Mesenchymal stem cell (in vitro differentiated cells and primary cell): ENCODE measurements around the gene CMAS.
A peak's percentile ranks its signal among the peaks of the same experiment; 100 is the strongest.
"Not testable (repeated sequence)": the region's sequence is repeated elsewhere in the genome, so short reads cannot be mapped to it uniquely, and the experiment has no call there.

Source experiments
- DNase-seq: peaks from one replicate; pipeline ENCODE4 v3.0.0-alpha.2; 2013
- H2AFZ ChIP-seq: one replicate; pipeline ENCODE4 v1.6.1; 2013; ENCODE audit warnings: low read depth, mild to moderate bottlenecking, control low read depth, inconsistent platforms, low read length, moderate library complexity
- H2AK5ac ChIP-seq: 2 replicates; pipeline ENCODE4 v1.6.1; 2013; ENCODE audit warnings: low read length, moderate library complexity, mild to moderate bottlenecking, inconsistent platforms; ENCODE audit not compliant: severe bottlenecking
- H2BK120ac ChIP-seq: one replicate; pipeline ENCODE4 v1.6.1; 2013; ENCODE audit warnings: low read depth, mild to moderate bottlenecking, inconsistent platforms, low read length, moderate library complexity
- H2BK12ac ChIP-seq, 2 experiments: one replicate each; pipeline ENCODE4 v1.6.1; 2013; ENCODE audit warnings: inconsistent platforms in 2 of 2, low read length in 2 of 2, mild to moderate bottlenecking in 2 of 2, moderate library complexity in 2 of 2, control low read depth in 1 of 2
- H2BK15ac ChIP-seq: one replicate; pipeline ENCODE4 v1.6.1; 2013; ENCODE audit warnings: mild to moderate bottlenecking, low read depth, inconsistent platforms; ENCODE audit not compliant: poor library complexity, severe bottlenecking
- H2BK5ac ChIP-seq: 2 replicates; pipeline ENCODE4 v1.6.1; 2013; ENCODE audit warnings: low read depth, mild to moderate bottlenecking, low read length, control low read depth, inconsistent platforms; ENCODE audit not compliant: poor library complexity, severe bottlenecking
- H3K14ac ChIP-seq, 2 experiments: one replicate each; pipeline ENCODE4 v1.6.1; 2013; ENCODE audit warnings: inconsistent platforms in 2 of 2, low read length in 2 of 2, control low read depth in 1 of 2, mild to moderate bottlenecking in 1 of 2, moderate library complexity in 1 of 2
- H3K18ac ChIP-seq, 2 experiments: one replicate each; pipeline ENCODE4 v1.6.1; 2013; ENCODE audit warnings: inconsistent platforms in 2 of 2, low read length in 2 of 2, control low read depth in 1 of 2, low read depth in 1 of 2, mild to moderate bottlenecking in 1 of 2
- H3K23ac ChIP-seq, 2 experiments: one replicate each; pipeline ENCODE4 v1.6.1; 2013; ENCODE audit warnings: inconsistent platforms in 2 of 2, low read length in 2 of 2, mild to moderate bottlenecking in 2 of 2, moderate library complexity in 2 of 2, control low read depth in 1 of 2
- H3K27ac ChIP-seq: 2 replicates; pipeline ENCODE4 v1.5.1; 2013; ENCODE audit warnings: mild to moderate bottlenecking, moderate library complexity, low read length, control low read depth, inconsistent platforms; ENCODE audit not compliant: poor library complexity, severe bottlenecking
- H3K27me3 ChIP-seq, 2 experiments: 2 replicates each; pipeline versions ENCODE4 v1.6.1 to v1.7.0; 2013; ENCODE audit warnings: low read length in 2 of 2, mild to moderate bottlenecking in 2 of 2, moderate library complexity in 2 of 2, control low read depth in 1 of 2, inconsistent platforms in 1 of 2; ENCODE audit not compliant: control insufficient read depth in 1 of 2, insufficient read depth in 1 of 2
- H3K36me3 ChIP-seq, 2 experiments: 2 replicates each; pipeline versions ENCODE4 v1.6.1 to v1.7.0; 2013; ENCODE audit warnings: low read length in 2 of 2, control low read depth in 1 of 2, inconsistent platforms in 1 of 2, low read depth in 1 of 2, mild to moderate bottlenecking in 1 of 2; ENCODE audit not compliant: insufficient read depth in 2 of 2, control insufficient read depth in 1 of 2
- H3K4ac ChIP-seq, 2 experiments: one replicate each; pipeline ENCODE4 v1.6.1; 2013; ENCODE audit warnings: inconsistent platforms in 2 of 2, low read length in 2 of 2, mild to moderate bottlenecking in 2 of 2, moderate library complexity in 2 of 2, control low read depth in 1 of 2, low read depth in 1 of 2
- H3K4me1 ChIP-seq: 2 replicates; pipeline ENCODE4 v1.6.1; 2013; ENCODE audit warnings: low read depth, low read length, control low read depth; ENCODE audit not compliant: control insufficient read depth, insufficient read depth
- H3K4me2 ChIP-seq: 2 replicates; pipeline ENCODE4 v1.6.1; 2013; ENCODE audit warnings: low read length, mild to moderate bottlenecking, inconsistent platforms; ENCODE audit not compliant: poor library complexity, severe bottlenecking
- H3K4me3 ChIP-seq, 2 experiments: 2 replicates each; pipeline versions ENCODE4 v1.5.1 to v1.7.0; 2013; ENCODE audit warnings: low read length in 2 of 2, mild to moderate bottlenecking in 2 of 2, control low read depth in 1 of 2, low read depth in 1 of 2; ENCODE audit not compliant: insufficient read depth in 1 of 2
- H3K79me1 ChIP-seq: replicated peaks from 2 replicates; pipeline ENCODE4 v1.6.1; 2013; ENCODE audit warnings: mild to moderate bottlenecking, control low read depth, low read length, inconsistent platforms; ENCODE audit not compliant: poor library complexity, severe bottlenecking
- H3K9ac ChIP-seq: 2 replicates; pipeline ENCODE4 v1.7.0; 2013; ENCODE audit warnings: mild to moderate bottlenecking, low read length, moderate library complexity
- H3K9me3 ChIP-seq: 2 replicates; pipeline ENCODE4 v1.7.0; 2013; ENCODE audit warnings: mild to moderate bottlenecking, low read length; ENCODE audit not compliant: control insufficient read depth
- H4K8ac ChIP-seq: one replicate; pipeline ENCODE4 v1.6.1; 2013; ENCODE audit warnings: inconsistent platforms, mild to moderate bottlenecking, low read length, moderate library complexity
- H4K91ac ChIP-seq: one replicate; pipeline ENCODE4 v1.6.1; 2013; ENCODE audit warnings: mild to moderate bottlenecking, low read length, inconsistent platforms
- WGBS: methylation state at CpG from one replicate; pipeline ENCODE4 v1.1.7; 2013; ENCODE audit warnings: mixed read lengths; 5-methylcytosine and 5-hydroxymethylcytosine counted together

CMAS gene

DNA sequence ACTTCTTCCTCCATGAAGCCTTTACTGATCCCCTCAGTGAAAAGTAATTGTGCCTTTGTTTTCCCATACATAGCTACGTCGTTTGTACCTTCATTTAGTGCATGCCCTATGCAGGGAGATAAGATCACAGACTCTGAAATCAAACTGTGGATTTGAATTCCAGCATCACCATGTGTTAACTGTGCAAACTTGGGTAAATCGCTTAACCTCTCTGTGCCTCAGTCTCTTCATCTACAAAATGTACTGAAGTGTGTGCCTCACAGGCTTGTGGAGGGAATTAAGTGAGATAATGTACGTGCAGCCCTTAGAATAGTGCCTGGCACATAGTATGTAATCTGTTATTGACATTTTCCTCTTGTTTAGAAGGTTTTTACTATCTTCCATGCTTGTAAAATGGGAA, 4.1 kb downstream of the CMAS start:
- Histone ChIP-seq H3K27me3 (no peaks in the 10 kb centered on the region), H2BK12ac (no peak overlapping the region), H3K4me1 (no peaks in the 10 kb centered on the region), H3K9me3 (no peaks in the 10 kb centered on the region), H4K8ac (no peak overlapping the region), H3K18ac (no peak overlapping the region), H4K91ac (no peak overlapping the region), H3K27ac (no peak overlapping the region), H3K9ac (no peak overlapping the region), H2BK5ac (no peak overlapping the region), H3K4me2 (no peak overlapping the region), H2AK5ac (no peak overlapping the region), H3K14ac (no peak overlapping the region), H3K23ac (no peak overlapping the region), H3K36me3 (peaks cover 0 to 14% of the 10 kb centered on the region in 2 experiments), H3K79me1 (peaks cover 16% of the 10 kb centered on the region), H2AFZ (no peak overlapping the region), H3K4me3 (no peak overlapping the region), H3K4ac (no peak overlapping the region), H2BK120ac (no peak overlapping the region), H2BK15ac (no peak overlapping the region)
- WGBS: 98% methylated on average over 2 of the region's 4 CpGs
- DNase-seq: no peak

DNA sequence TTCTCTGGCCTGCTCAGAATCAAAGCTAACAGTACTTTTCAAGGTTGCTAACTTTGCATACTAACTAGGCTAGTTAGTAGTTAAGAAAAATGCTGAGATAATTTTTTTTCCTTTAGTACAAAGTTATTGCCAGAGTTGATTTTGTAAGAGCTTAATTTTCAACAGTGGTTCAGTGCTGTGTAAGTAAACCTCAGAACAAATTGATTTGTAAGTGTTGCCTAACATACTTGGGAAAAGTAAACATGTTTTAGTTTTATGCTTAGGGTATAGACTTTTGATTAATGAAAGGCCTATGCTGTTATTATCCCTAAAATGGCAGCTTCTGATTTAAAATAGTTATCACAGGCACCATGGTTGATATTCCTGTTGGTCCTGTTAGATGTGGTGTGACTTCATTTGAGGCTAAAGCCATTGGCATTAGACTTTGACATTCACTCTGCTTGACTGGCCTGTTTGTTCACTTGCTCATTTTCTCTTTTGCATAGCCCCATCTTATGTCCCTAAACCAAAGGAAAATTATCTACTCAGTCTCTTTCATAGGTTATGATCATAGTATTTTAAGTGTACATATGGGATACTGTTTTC, 5.2 kb downstream of the CMAS start:
- peaks cover 0 to 25% of the 10 kb centered on the region in 2 experiments for H3K36me3 ChIP-seq
- H3K27me3 ChIP-seq: no peaks in the 10 kb centered on the region
- no peak overlapping the region for H2BK120ac ChIP-seq
- H3K23ac ChIP-seq: no peak overlapping the region
- no peak overlapping the region for H2BK12ac ChIP-seq
- no peak overlapping the region for H3K4me3 ChIP-seq
- H3K18ac ChIP-seq: no peak overlapping the region
- H2BK15ac ChIP-seq: no peak overlapping the region
- H2BK5ac ChIP-seq: no peak overlapping the region
- no peak overlapping the region for H4K91ac ChIP-seq
- H3K4ac ChIP-seq: no peak overlapping the region
- H4K8ac ChIP-seq: no peak overlapping the region
- no peak overlapping the region for H2AFZ ChIP-seq
- H3K27ac ChIP-seq: no peak overlapping the region
- H3K79me1 ChIP-seq: peaks cover 16% of the 10 kb centered on the region
- peak; percentile 5 for DNase-seq
- H3K4me2 ChIP-seq: no peak overlapping the region
- no peak overlapping the region for H3K14ac ChIP-seq
- no peak overlapping the region for H3K9ac ChIP-seq
- H3K9me3 ChIP-seq: no peaks in the 10 kb centered on the region
- H2AK5ac ChIP-seq: no peak overlapping the region
- no peaks in the 10 kb centered on the region for H3K4me1 ChIP-seq

DNA sequence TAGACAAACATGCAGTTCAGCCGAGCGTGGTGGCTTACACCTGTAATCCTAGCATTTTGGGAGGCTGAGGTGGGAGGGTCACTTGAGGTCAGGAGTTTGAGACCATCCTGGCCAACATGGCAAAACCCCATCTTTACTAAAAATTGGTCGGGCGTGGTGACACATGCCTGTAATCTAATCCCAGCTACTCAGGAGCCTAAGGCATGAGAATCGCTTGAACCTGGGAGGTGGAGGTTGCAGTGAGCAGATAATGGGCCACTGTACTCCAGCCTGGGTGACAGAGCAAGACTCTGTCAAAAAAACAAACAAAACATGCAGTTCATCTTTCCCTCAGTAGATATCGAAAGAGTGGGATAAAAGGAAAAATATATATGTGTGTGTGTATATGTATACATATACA, 7.0 kb downstream of the CMAS start:
- H4K91ac ChIP-seq, H2BK15ac ChIP-seq, H3K4me1 ChIP-seq, H3K18ac ChIP-seq, H3K9ac ChIP-seq, H3K27me3 ChIP-seq, DNase-seq, H2BK120ac ChIP-seq, H2BK12ac ChIP-seq, H2BK5ac ChIP-seq, H3K4me2 ChIP-seq, H2AK5ac ChIP-seq, H3K23ac ChIP-seq, H3K9me3 ChIP-seq, H2AFZ ChIP-seq, H3K4me3 ChIP-seq, H4K8ac ChIP-seq, H3K4ac ChIP-seq, H3K14ac ChIP-seq, H3K27ac ChIP-seq: not testable (repeated sequence)
- 100% methylated on average over 5 of the region's 6 CpGs for WGBS
- Histone ChIP-seq H3K36me3 (peaks cover 3 to 40% of the 10 kb centered on the region in 2 experiments), H3K79me1 (peaks cover 21% of the 10 kb centered on the region)

DNA sequence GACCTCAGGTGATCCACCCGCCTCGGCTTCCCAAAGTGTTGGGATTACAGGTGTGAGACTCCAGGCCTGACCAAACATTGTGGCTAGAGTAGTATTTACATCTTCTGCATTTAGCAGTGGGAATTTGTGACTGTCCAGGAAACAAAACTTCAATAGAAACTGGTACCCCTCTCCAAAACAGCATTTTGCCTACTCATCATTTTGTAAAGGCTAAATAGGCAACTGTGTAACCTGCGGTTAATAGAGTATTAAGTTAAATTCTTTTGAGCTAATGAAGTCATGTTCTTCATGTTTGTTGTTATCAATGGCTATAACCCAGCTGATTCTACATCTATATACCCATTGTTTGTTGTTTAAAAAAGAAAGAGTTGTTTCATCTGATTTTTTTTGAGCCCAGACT, 8.1 kb downstream of the CMAS start:
- Histone ChIP-seq H3K23ac (no peak overlapping the region), H2BK120ac (no peak overlapping the region), H2BK15ac (no peak overlapping the region), H2BK12ac (no peak overlapping the region), H3K18ac (no peak overlapping the region), H3K4ac (no peak overlapping the region), H3K79me1 (peaks cover 17% of the 10 kb centered on the region), H3K4me2 (no peak overlapping the region), H3K9ac (no peak overlapping the region), H3K4me1 (no peaks in the 10 kb centered on the region), H3K27ac (no peak overlapping the region), H3K27me3 (no peaks in the 10 kb centered on the region), H4K91ac (no peak overlapping the region), H3K9me3 (no peaks in the 10 kb centered on the region), H2AFZ (no peak overlapping the region), H3K4me3 (no peak overlapping the region), H3K14ac (no peak overlapping the region), H2AK5ac (no peak overlapping the region), H3K36me3 (peaks cover 4 to 46% of the 10 kb centered on the region in 2 experiments), H4K8ac (no peak overlapping the region), H2BK5ac (no peak overlapping the region)
- 100% methylated on average over 2 of the region's 3 CpGs for WGBS
- DNase-seq: no peak
